GM18511 (cell line): Measurements from ENCODE around the gene ZNF770.
"Not testable (repeated sequence)": the region's sequence is repeated elsewhere in the genome, so short reads cannot be mapped to it uniquely, and the experiment has no call there.

Experiments used
- ATAC-seq: cut with Tn5 transposase; IDR thresholded peaks from one replicate; pipeline ENCODE4 v1.9.1; 2021; ENCODE audit warnings: mild to moderate bottlenecking, moderate library complexity; ENCODE audit not compliant: unreplicated experiment

ZNF770 gene

DNA sequence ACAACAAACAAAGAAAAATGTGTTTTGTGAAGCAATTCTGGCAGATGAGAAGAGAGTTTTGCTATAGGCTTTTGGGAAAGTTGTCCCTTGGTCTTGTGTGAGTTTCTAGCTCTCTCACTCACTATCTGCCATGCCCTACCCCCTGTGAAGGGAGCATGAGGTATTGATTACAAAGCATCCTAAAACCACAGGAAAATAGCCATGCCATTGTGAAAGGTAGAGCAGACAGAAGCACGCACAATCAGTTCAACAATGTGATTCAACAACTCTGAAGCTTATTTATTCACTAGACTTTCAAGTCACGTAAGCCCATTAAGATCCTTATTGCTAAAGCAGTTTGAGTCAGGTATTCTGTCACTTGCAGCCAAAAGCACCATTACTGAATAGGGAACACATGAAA lies 12.0 kb downstream of the ZNF770 start:
- ATAC-seq: no peak

- no peak for ATAC-seq
These were observed 14.6 kb downstream of the ZNF770 start for GRCh38 chr15:34973512-34973911.

DNA sequence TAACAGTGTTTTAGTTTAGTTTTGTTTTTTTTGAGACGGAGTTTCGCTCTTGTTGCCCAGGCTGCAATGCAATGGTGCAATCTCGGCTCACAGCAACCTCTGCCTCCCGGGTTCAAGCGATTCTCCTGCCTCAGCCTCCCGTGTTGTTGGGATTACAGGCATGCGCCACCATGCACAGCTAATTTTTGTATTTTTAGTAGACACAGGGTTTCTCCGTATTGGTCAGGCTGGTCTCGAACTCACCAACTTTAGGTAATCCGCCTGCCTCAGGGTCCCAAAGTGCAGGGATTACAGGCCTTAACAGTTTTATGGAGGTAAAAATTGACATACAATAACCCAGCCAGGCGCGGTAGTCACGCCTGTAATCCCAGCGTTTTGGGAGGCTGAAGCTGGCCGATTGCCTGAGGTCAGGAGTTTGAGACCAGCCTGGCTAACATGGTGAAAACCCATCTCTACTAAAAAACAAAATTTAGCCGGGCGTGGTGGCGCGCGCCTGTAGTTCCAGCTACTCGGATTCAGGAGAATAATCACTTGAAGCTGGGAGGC lies 17.9 kb downstream of the ZNF770 start:
- not testable (repeated sequence) for ATAC-seq

DNA sequence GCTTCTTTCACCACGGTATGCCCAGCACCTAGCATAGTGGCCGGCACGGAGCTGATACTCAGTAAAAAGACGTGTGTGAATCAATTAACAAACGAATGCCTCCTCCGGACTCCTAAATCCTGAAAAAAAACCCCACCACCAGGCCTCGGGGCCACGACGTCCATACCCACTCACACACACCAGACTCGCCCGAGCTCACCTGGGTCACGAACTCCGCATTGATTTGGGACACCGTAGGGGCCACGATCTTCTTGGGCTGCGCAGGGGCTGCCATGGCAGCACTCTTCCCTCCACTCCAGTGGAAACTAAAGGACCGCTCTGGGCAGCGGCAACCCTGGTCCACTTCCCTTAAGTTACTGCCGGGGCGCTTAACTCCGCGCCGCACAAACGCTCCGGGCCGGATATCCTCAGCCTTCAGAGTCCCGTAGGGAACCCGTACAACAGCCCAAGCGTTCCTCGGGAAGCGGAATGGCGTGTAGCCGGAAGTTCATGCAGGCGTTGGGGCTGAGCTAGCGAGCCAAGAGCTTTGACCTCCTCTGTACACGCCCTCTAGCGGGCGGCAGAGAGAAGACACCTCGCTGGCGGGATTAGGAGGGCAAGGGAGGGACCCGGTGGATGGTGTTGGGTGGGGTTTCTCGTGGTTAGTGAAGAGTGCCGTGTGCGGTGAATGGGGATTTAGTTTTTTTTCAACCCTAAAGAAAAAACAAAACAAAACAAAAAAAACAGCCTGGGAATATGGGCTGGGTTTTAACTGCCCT lies 18.6 kb downstream of the ZNF770 start, which contains the start of gene AQR:
AQR (minus strand) TSS at position 403 of the 758 bp plus-strand sequence; CDS start at position 274, 129 bp downstream.
- ATAC-seq: peak; percentile 98

- ATAC-seq: no peak
These were observed 23.8 kb downstream of the ZNF770 start for GRCh38 chr15:34964277-34964676.

GRCh38 chr15:34953851-34954250 lies 34.2 kb downstream of the ZNF770 start:
- ATAC-seq: no peak

GRCh38 chr15:34952481-34952880 lies 35.6 kb downstream of the ZNF770 start:
- ATAC-seq: no peak

DNA sequence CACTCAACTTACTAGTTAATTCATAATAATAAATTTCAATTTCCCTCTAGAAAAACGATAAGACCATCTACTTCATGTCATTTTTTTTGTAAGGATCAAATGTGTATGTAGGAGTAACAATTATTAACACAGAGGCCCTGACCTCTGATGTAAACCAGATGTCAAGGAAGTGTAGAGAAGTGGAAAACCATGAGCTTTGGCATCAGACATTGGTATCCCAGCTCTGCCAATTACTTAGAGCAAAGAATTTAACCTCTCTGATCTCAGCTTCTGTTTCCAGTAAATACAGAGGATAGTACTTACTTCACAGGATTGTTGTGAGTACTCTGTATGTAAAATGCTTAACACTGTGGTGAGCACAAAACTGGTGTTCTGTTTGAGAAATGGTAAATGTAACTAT lies 36.1 kb downstream of the ZNF770 start:
- ATAC-seq: no peak

DNA sequence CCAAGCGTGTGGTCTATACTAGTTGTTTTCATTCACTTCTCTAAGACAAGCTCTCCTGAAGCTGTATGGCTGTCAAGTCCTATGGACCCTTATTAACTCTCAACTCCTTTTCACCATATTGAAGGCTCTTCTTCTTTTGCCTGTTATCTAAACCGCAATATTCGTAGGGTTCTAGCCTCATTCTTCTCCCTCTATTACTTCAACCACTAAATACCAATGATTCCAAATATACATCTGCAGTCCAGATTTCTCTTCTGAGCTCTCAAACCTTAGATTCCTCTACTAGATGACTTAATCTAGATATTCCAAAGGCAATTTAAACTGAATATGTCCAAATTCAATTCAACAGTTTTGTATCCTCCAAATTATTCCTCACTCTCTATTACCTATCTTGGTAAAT lies 43.2 kb downstream of the ZNF770 start:
- ATAC-seq: no peak

DNA sequence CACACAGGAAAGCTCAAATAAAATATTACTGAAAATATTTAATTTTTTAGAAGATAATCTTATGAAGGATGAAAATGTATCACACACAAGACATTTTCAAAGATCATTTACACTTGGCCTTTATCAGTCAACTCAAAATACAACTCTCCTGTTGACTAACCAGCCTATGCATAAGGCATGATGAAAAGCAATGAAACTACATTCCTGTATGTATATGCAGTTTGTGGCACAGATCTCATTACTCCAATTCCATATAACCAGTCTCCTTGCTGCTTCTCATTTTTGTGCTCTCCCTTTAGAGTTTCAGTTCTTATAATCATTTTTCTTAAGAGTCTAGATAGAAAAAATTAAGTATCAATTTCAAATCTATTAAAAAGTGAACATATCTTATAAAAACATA lies 44.4 kb downstream of the ZNF770 start:
- ATAC-seq: no peak

GRCh38 chr15:34943264-34943663 lies 44.8 kb downstream of the ZNF770 start:
- ATAC-seq: not testable (repeated sequence)

DNA sequence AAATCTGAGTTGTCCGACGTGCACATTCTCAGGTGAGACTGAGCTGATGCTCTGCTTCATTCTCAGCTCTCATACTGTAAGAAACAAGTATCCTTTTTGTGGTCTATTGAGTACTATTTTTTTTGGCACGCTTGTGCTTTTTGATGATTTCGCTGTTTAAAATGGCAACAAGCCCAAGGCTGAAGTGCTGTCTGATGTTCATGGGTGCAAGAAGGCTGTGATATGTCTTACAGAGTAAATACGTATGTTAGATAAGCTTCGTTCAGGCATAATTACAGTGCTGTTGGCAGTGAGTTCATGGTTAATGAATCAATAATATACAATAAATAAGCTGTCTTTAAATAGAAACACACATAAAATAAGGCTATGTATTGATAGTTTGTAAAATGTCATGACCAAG lies 45.7 kb downstream of the ZNF770 start:
- ATAC-seq: no peak

- no peak for ATAC-seq
These were observed 46.3 kb downstream of the ZNF770 start for GRCh38 chr15:34941831-34942230.

- ATAC-seq: no peak
These were observed 46.8 kb downstream of the ZNF770 start for GRCh38 chr15:34941185-34941698.

GRCh38 chr15:34933432-34933975 lies 54.6 kb downstream of the ZNF770 start:
- ATAC-seq: no peak

GRCh38 chr15:34928349-34928748 lies 59.7 kb downstream of the ZNF770 start:
- not testable (repeated sequence) for ATAC-seq
